ENCODE results near the gene ANKRD55.

Gene ANKRD55

DNA sequence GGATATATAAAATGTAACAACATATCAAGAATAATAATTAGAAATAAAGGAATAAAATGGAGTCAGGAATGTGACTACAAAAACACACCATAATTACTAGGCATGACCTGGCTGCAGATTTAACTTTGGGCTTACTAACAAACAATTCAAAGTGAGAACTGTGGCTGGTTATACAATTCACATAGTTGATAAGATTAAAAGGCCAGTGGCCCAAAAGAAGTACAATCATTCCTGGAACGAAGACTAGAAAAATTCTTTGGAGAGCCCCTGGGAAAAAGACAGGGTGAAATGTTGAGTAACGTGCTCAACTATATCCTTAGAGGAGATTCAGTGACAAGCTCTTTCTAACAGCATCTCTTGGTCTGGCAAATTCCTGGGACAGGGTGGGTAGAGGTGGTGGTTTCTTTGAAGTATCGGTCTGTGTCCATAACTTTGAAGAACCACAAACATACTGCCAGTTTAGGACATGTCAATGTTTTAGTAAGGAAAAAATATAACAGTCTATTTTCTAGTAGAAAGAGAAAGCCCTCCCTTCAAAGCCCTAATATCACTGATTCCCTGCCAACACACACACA lies 163.4 kb downstream of the ANKRD55 start:
- TF ChIP-seq, protein P1, sequence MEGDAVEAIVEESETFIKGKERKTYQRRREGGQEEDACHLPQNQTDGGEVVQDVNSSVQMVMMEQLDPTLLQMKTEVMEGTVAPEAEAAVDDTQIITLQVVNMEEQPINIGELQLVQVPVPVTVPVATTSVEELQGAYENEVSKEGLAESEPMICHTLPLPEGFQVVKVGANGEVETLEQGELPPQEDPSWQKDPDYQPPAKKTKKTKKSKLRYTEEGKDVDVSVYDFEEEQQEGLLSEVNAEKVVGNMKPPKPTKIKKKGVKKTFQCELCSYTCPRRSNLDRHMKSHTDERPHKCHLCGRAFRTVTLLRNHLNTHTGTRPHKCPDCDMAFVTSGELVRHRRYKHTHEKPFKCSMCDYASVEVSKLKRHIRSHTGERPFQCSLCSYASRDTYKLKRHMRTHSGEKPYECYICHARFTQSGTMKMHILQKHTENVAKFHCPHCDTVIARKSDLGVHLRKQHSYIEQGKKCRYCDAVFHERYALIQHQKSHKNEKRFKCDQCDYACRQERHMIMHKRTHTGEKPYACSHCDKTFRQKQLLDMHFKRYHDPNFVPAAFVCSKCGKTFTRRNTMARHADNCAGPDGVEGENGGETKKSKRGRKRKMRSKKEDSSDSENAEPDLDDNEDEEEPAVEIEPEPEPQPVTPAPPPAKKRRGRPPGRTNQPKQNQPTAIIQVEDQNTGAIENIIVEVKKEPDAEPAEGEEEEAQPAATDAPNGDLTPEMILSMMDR (IDR thresholded peaks at IDR 0.05): no peak

- TF ChIP-seq, protein P1 (IDR thresholded peaks at IDR 0.05): no peak
These were observed 166.1 kb downstream of the ANKRD55 start for GRCh38 chr5:56066931-56067450.

- TF ChIP-seq, protein P1 (IDR thresholded peaks at IDR 0.05): no peak
These were observed 168.1 kb downstream of the ANKRD55 start for GRCh38 chr5:56064984-56065383.

GRCh38 chr5:56060276-56061110 lies 172.6 kb downstream of the ANKRD55 start:
- TF ChIP-seq, protein P1 (IDR thresholded peaks at IDR 0.05): no peak

GRCh38 chr5:56059854-56060253 lies 173.3 kb downstream of the ANKRD55 start:
- TF ChIP-seq, protein P1 (IDR thresholded peaks at IDR 0.05): no peak

- TF ChIP-seq, protein P1 (IDR thresholded peaks at IDR 0.05): no peak
These were observed 176.3 kb downstream of the ANKRD55 start for GRCh38 chr5:56056875-56057274.

DNA sequence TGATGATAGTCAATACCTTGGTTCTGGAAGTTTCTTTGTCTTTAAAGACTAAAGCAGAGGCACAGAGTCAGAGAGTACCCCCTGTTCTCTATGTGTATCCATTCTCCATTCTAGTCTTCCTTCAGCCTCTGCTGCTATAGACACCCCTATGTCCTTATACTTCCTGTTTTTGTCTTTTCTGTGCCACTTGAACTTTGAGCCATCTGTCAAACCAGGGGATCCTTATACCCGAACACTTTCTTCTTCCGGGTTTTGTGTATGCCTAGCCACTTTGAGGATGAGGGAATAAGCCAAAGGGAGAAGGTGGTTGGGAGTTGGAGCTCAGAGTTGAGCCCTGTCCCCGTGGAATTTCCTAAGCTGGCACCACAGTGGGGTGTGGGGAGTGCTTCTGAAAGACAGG lies 177.3 kb downstream of the ANKRD55 start:
- TF ChIP-seq, protein P1 (IDR thresholded peaks at IDR 0.05): no peak

Data from LNCAP (cell line).